HepG2 (cell line): ENCODE results near the gene PRKCSH. TPM values are rescaled to one million over a fixed set of nuclear protein-coding genes. Genes with fewer than 3 reads are reported as not detected.

Experiments
- CBFB ChIP-seq: sonication (generic); formaldehyde crosslinking; IDR thresholded peaks from 2 replicates; pipeline ENCODE4 v1.4.0; 2020; ENCODE audit warnings: missing genetic modification reagents
- CREM ChIP-seq, 2 experiments: sonication (generic) in 1 of 2; formaldehyde crosslinking in 1 of 2; IDR thresholded peaks; 2 replicates each; pipeline versions ENCODE4 v1.4.0 to v1.6.1; 2016 to 2020; ENCODE audit warnings: antibody characterized with exemption in 1 of 2, mild to moderate bottlenecking in 1 of 2, missing genetic modification reagents in 1 of 2
- CSRNP1 ChIP-seq: sonication (generic); formaldehyde crosslinking; IDR thresholded peaks from 2 replicates; pipeline ENCODE4 v1.8.1; 2023; ENCODE audit warnings: mild to moderate bottlenecking, missing genetic modification reagents
- FOXO1 ChIP-seq: sonication (generic); formaldehyde crosslinking; IDR thresholded peaks from 2 replicates; pipeline ENCODE4 v1.4.0; 2020; ENCODE audit warnings: missing genetic modification reagents
- KAT2B ChIP-seq: fragments of 150-350 bp; IDR thresholded peaks from 2 replicates; pipeline ENCODE4 v1.6.1; 2014; ENCODE audit warnings: low read depth, low read length, borderline replicate concordance
- KDM3A ChIP-seq: IDR thresholded peaks from 2 replicates; pipeline ENCODE4 v1.6.1; 2018; ENCODE audit warnings: low read depth, missing compliant biosample characterization
- NFYB ChIP-seq: sonication (generic); formaldehyde crosslinking; IDR thresholded peaks from 2 replicates; pipeline ENCODE4 v1.4.0; 2020; ENCODE audit warnings: missing genetic modification reagents
- PPARG ChIP-seq: conservative IDR thresholded peaks from 2 replicates; pipeline ENCODE4 v1.6.1; 2016; ENCODE audit warnings: missing biosample characterization, missing genetic modification reagents
- SMAD1 ChIP-seq: sonication (generic); formaldehyde crosslinking; IDR thresholded peaks from 2 replicates; pipeline ENCODE4 v1.4.0; 2020; ENCODE audit warnings: missing genetic modification reagents, low read depth, mild to moderate bottlenecking, borderline replicate concordance
- SMYD3 ChIP-seq: sonication (generic); formaldehyde crosslinking; IDR thresholded peaks from 2 replicates; pipeline ENCODE4 v1.8.1; 2023; ENCODE audit warnings: mild to moderate bottlenecking, missing genetic modification reagents
- SNAPC2 ChIP-seq: sonication (generic); formaldehyde crosslinking; IDR thresholded peaks from 2 replicates; pipeline ENCODE4 v1.8.1; 2022; ENCODE audit warnings: mild to moderate bottlenecking, missing genetic modification reagents
- SP5 ChIP-seq: IDR thresholded peaks from 2 replicates; pipeline ENCODE4 v1.6.1; 2016; ENCODE audit warnings: low read depth, borderline replicate concordance
- STAG1 ChIP-seq: sonication (generic); formaldehyde crosslinking; IDR thresholded peaks from 2 replicates; pipeline ENCODE4 v1.4.0; 2020; ENCODE audit warnings: missing genetic modification reagents
- TEAD2 ChIP-seq: sonication (generic); formaldehyde crosslinking; IDR thresholded peaks from 2 replicates; pipeline ENCODE4 v1.9.0; 2021; ENCODE audit warnings: missing genetic modification reagents
- ZFX ChIP-seq: sonication (generic); formaldehyde crosslinking; IDR thresholded peaks from 2 replicates; pipeline ENCODE4 v1.4.0; 2020; ENCODE audit warnings: mild to moderate bottlenecking, low read depth, missing genetic modification reagents, moderate library complexity
- ZNF12 ChIP-seq: sonication (generic); formaldehyde crosslinking; IDR thresholded peaks from 2 replicates; pipeline ENCODE4 v1.5.0; 2020; ENCODE audit warnings: missing genetic modification reagents
- ZNF160 ChIP-seq: sonication (generic); formaldehyde crosslinking; IDR thresholded peaks from 2 replicates; pipeline ENCODE4 v1.8.0; 2022; ENCODE audit warnings: mild to moderate bottlenecking, inconsistent platforms, missing genetic modification reagents
- ZNF256 ChIP-seq: sonication (generic); formaldehyde crosslinking; conservative IDR thresholded peaks from 2 replicates; pipeline ENCODE4 v1.4.0; 2020; ENCODE audit warnings: missing genetic modification reagents
- ZNF329 ChIP-seq: sonication (generic); formaldehyde crosslinking; IDR thresholded peaks from 2 replicates; pipeline ENCODE4 v1.9.0; 2021; ENCODE audit warnings: low read depth, mild to moderate bottlenecking, missing genetic modification reagents
- ZNF614 ChIP-seq: IDR thresholded peaks from 2 replicates; pipeline ENCODE4 v1.6.1; 2018; ENCODE audit warnings: missing biosample characterization, missing genetic modification reagents, inconsistent platforms, borderline replicate concordance
- ZNF652 ChIP-seq: IDR thresholded peaks from 2 replicates; pipeline ENCODE4 v1.6.1; 2016; ENCODE audit warnings: low read depth, borderline replicate concordance
- ZNF777 ChIP-seq: sonication (generic); formaldehyde crosslinking; IDR thresholded peaks from 2 replicates; pipeline ENCODE4 v1.4.0; 2020; ENCODE audit warnings: missing genetic modification reagents
- ZNF891 ChIP-seq: sonication (generic); formaldehyde crosslinking; IDR thresholded peaks from 2 replicates; pipeline ENCODE4 v1.5.0; 2020; ENCODE audit warnings: mild to moderate bottlenecking, missing genetic modification reagents
- polyA plus RNA-seq, 8 experiments: library from polyadenylated mRNA; depleted of rRNA in 3 of 8; stranded (reverse) in 7 of 8; unstranded in 1 of 8; fragments of >200 nt; fragmentation: Illumina TruSeq in 4 of 8; extraction: Trizol in 4 of 8; gene quantifications; 2 replicates each; pipeline versions ENCODE4 v1.2.1 to v1.2.3, GENCODE V29; 2011 to 2016; ENCODE audit warnings: low read depth in 4 of 8, missing spikeins in 1 of 8, mixed read lengths in 1 of 8; ENCODE audit not compliant: insufficient read depth in 1 of 8
- total RNA-seq, 5 experiments: library from RNA; depleted of rRNA; stranded (reverse); fragments of >200 nt; fragmentation: Illumina TruSeq; extraction: Trizol; gene quantifications; 2 replicates each; pipeline ENCODE4 v1.2.3, GENCODE V29; 2016; ENCODE audit warnings: low read depth in 1 of 5
- TF ChIP-seq, protein P1 (sequence below): sonication (generic); formaldehyde crosslinking; IDR thresholded peaks from 2 replicates; pipeline ENCODE4 v1.5.0; 2020; ENCODE audit warnings: mild to moderate bottlenecking, missing genetic modification reagents
- TF ChIP-seq, protein P2 (sequence below): sonication (generic); formaldehyde crosslinking; IDR thresholded peaks from 2 replicates; pipeline ENCODE4 v1.5.0; 2020; ENCODE audit warnings: mild to moderate bottlenecking, low read depth, missing genetic modification reagents, borderline replicate concordance
- TF ChIP-seq, protein P3 (sequence below): sonication (generic); formaldehyde crosslinking; IDR thresholded peaks from 2 replicates; pipeline ENCODE4 v1.8.1; 2023; ENCODE audit warnings: mild to moderate bottlenecking, moderate library complexity, missing genetic modification reagents

The PRKCSH gene
- total and polyA plus RNA-seq, 2 of the 13 experiments (the other 11 are each of a cell fraction or from before 2014, with no cell fraction given), result 85.1 to 125 TPM

GRCh38 chr19:11418549-11419506 is 16.6 kb upstream of the PRKCSH start, which contains the start of gene RGL3 (continued):
- TF ChIP-seq ZNF12 (CRISPR knock-in tag) (no peak), SP5 (CRISPR knock-in tag) (0 out of 2 replicates have a peak, but pooled peaks have one; percentile 14), ZNF777 (CRISPR knock-in tag) (peak; percentile 80), ZNF652 (CRISPR knock-in tag) (no peak), ZNF329 (CRISPR knock-in tag) (no peak), CBFB (CRISPR knock-in tag) (0 out of 2 replicates have a peak, but pooled peaks have one; percentile 13), TEAD2 (no peak), ZFX (peak; percentile 55), CREM (IDR thresholded peaks at IDR 0.05) (no peak), CREM (CRISPR knock-in tag; IDR thresholded peaks at IDR 0.05) (no peak), ZNF256 (CRISPR knock-in tag) (no peak), ZNF614 (no peak), ZNF891 (no peak), FOXO1 (CRISPR knock-in tag) (no peak), SMAD1 (CRISPR knock-in tag) (0 out of 2 replicates have a peak, but pooled peaks have one; percentile 49), ZNF160 (CRISPR knock-in tag) (no peak), KDM3A (CRISPR knock-in tag) (peak; percentile 40; the same call in 1 of the 2 replicates), KAT2B (no peak), SMYD3 (CRISPR knock-in tag) (no peak), STAG1 (CRISPR knock-in tag) (no peak), SNAPC2 (no peak), CSRNP1 (CRISPR knock-in tag) (no peak), NFYB (CRISPR knock-in tag) (no peak), PPARG (peak; percentile 45; the same call in 1 of the 2 replicates)
- TF ChIP-seq, protein P1, sequence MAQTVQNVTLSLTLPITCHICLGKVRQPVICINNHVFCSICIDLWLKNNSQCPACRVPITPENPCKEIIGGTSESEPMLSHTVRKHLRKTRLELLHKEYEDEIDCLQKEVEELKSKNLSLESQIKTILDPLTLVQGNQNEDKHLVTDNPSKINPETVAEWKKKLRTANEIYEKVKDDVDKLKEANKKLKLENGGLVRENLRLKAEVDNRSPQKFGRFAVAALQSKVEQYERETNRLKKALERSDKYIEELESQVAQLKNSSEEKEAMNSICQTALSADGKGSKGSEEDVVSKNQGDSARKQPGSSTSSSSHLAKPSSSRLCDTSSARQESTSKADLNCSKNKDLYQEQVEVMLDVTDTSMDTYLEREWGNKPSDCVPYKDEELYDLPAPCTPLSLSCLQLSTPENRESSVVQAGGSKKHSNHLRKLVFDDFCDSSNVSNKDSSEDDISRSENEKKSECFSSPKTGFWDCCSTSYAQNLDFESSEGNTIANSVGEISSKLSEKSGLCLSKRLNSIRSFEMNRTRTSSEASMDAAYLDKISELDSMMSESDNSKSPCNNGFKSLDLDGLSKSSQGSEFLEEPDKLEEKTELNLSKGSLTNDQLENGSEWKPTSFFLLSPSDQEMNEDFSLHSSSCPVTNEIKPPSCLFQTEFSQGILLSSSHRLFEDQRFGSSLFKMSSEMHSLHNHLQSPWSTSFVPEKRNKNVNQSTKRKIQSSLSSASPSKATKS (CRISPR knock-in tag), result no peak
- TF ChIP-seq, protein P2, sequence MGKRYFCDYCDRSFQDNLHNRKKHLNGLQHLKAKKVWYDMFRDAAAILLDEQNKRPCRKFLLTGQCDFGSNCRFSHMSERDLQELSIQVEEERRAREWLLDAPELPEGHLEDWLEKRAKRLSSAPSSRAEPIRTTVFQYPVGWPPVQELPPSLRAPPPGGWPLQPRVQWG (CRISPR knock-in tag), result no peak
- TF ChIP-seq, protein P3, sequence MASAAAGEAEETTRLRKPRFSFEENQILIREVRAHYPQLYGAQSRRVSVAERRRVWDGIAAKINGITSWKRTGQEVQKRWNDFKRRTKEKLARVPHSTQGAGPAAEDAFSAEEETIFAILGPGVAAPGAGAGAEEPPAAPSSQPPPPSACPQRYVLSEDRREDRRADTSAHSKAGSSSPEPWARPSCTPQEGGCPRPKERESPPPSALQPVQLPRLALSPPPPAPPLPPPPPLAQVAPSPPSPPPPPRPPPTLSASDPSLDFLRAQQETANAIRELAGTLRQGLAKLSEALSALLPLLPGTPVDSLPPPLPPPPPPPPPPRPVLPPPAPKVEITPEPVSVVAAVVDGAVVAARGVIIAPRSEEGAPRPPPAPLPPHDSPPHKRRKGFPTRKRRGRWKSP (CRISPR knock-in tag), result peak; percentile 50; the same call in 1 of the 2 replicates
